Body of pancreas (tissue), 4 donors: Measurements from ENCODE around the gene C4orf51.

Experiments used
- POLR2A ChIP-seq, 3 donors: fragments of 450-650 bp; IDR thresholded peaks; one replicate each; pipeline ENCODE4 v1.6.1; 2016; ENCODE audit warnings: antibody characterized with exemption in 3 of 3, mild to moderate bottlenecking in 2 of 3
- TF ChIP-seq, protein P1 (sequence below), 7 experiments: fragments of 450-650 bp in 4 of 7; fragments of 200-600 bp in 3 of 7; sonication (generic) in 3 of 7; IDR thresholded peaks; one replicate each; pipeline ENCODE4 v1.5.1; 2016 to 2019; ENCODE audit warnings: antibody characterized with exemption in 7 of 7

DNA sequence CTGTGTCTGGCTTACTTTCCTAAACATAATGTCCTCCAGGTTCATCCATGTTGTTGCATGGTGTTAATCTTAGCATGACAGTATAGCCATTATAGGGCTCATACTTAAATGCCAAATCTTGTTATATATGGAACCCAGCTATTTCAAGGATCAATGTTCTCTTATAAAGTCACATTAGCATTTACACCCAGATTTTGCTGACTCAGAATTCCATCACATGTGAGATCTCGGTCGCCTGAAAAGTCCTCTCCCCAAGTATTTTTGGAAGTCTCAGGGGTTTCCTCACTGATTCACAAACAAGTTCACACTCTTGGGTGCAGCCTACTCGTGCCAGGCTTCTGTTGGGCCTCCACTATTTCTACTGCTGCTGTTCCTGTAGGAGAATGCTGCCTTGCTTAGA is 19.9 kb upstream of the C4orf51 start:
- TF ChIP-seq, protein P1, sequence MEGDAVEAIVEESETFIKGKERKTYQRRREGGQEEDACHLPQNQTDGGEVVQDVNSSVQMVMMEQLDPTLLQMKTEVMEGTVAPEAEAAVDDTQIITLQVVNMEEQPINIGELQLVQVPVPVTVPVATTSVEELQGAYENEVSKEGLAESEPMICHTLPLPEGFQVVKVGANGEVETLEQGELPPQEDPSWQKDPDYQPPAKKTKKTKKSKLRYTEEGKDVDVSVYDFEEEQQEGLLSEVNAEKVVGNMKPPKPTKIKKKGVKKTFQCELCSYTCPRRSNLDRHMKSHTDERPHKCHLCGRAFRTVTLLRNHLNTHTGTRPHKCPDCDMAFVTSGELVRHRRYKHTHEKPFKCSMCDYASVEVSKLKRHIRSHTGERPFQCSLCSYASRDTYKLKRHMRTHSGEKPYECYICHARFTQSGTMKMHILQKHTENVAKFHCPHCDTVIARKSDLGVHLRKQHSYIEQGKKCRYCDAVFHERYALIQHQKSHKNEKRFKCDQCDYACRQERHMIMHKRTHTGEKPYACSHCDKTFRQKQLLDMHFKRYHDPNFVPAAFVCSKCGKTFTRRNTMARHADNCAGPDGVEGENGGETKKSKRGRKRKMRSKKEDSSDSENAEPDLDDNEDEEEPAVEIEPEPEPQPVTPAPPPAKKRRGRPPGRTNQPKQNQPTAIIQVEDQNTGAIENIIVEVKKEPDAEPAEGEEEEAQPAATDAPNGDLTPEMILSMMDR (IDR thresholded peaks at IDR 0.05), result no peak
- TF ChIP-seq POLR2A (IDR thresholded peaks at IDR 0.05), result no peak
